SIG-M5 (cell line): Measurements from ENCODE around the gene ROR2.
"Not testable (repeated sequence)": the region's sequence is repeated elsewhere in the genome, so short reads cannot be mapped to it uniquely, and the experiment has no call there.

ENCODE experiments used
- DNase-seq: peaks from one replicate; lab custom pipeline; 2025; lab: John Stamatoyannopoulos, UW

The ROR2 gene

DNA sequence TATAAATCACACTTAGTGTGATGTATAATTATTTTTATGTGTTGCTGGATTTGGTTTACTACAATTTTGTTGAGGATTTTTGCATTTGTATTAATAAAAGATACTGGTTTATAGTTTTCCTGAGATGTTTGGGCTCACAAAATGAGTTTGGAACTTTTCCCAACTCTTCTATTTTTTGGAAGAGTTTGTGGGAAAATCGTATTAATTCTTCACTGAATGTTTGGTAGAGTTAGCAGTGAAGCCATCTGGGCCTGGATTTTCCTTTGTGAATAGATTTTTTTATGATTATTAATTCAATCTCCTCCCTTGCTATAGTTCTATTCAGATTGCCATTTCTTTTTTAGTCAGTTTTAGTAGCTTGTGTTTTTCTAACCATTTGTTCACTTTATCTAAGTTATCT, 324.7 kb downstream of the ROR2 start:
- no peak for DNase-seq

DNA sequence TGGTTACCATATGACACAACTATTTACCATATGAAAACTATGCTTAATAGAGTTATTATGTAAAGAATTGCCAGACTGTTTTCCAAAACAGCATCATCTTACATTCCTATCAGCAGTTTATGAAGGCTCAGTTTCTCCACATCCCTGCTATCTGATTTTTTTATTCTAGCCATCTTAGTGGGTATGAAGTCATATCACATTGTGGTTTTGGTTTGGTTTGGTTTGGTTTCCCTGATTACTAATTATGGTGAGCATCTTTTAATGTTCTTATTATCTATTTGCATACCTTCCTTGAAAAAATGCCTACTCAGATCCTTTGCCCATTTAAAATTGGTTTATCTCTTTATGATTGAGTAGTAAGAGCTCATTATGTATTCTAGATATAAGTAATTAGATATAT, 327.0 kb downstream of the ROR2 start:
- DNase-seq = no peak

DNA sequence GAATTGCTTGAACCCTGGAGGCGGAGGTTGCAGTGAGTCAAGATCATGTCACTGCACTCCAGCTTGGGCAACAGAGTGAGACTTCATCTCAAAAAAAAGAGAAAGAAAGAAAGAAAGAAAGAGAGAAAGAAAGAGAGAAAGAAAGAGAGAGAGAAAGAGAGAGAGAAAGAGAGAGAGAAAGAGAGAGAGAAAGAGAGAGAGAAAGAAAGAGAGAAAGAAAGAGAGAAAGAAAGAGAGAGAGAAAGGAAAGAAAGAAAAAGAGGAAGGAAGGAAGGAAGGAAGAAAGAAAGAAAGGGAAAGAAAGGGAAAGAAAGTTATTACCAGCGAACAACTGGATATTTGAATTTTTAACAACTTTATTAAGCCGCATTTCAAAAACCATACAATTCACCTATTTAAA, 327.9 kb downstream of the ROR2 start:
- not testable (repeated sequence) for DNase-seq

DNA sequence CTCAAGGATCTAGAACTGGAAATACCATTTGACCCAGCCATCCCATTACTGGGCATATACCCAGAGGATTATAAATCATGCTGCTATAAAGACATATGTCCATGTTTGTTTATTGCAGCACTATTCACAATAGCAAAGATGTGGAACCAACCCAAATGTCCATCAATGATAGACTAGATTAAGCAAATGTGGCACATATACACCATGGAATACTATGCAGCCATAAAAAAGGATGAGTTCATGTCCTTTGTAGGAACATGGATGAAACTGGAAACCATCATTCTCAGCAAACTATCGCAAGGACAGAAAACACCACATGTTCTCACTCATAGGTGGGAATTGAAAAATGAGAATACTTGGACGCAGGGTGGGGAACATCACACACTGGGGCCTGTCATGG, 336.0 kb downstream of the ROR2 start:
- DNase-seq = not testable (repeated sequence)

- no peak for DNase-seq
These were observed 338.4 kb downstream of the ROR2 start for GRCh38 chr9:91611582-91611981.

DNA sequence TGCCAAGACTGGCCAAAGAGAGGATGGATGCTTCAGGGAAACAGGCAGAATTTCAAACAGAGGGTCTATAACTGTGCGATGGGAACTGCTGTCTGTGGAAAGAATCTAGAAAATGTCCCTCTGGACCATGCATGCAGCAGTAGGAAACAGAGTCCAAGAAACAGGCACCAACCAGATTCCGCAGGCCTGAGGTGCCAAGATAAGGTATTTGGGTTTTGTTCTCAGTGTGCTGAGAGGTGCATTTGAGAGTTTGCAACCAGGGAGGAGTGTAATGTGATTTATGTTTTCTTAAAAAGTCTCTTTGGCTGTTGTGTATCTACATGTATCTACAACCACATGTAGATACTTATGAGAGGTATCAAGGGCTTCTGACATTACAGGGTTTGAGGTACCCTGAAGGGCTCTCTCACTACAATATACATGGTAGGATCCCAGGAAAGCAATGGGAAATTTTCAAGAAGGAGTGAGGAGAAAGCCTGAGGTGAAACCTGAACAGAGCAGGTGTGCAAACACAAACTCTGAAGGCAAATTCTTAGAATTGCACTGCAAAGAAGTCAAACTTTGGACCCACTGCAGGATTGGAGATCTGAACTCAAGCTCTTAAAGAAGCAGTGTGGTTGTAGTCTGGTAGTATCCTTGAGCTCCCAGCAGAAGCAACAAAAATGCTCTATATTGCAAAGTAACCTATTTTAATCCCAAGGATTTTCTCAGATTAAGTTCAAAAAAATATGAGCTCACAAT, 343.6 kb downstream of the ROR2 start:
- no peak for DNase-seq

DNA sequence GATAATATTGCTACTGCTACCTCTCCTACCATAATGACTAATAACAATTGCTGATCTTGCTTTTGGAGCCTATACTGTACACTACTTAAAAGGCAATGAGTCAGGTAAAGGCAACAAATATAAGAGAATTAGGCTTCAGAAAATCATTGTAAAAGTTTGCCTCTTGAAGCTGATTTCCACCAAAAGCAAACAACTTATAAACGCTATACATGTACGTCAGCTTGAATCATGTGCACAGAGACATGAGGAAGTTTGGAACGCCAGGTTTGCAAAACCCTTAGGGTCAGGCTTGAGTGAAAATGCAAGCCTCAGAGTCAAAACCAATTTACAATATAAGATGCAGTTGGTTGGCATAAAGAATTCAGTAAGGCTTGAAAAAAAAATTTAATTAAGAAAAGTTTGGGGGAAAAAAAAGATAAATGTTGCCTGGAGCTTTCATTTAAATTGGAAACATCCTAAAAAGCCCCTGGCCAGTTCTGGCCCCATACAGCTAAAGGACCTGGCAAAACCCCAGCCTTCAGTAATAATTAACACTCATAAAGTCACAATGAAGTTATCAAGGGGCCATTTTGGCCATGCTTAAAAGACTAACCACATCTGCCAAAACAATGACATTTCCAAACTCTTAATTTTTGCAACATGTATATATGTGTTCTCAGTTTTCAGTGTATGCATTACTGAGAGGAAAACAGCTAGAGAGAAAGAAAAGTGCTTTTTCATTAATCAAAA, 345.4 kb downstream of the ROR2 start:
- no peak for DNase-seq

GRCh38 chr9:91603932-91604331, 346.1 kb downstream of the ROR2 start:
- no peak for DNase-seq

DNA sequence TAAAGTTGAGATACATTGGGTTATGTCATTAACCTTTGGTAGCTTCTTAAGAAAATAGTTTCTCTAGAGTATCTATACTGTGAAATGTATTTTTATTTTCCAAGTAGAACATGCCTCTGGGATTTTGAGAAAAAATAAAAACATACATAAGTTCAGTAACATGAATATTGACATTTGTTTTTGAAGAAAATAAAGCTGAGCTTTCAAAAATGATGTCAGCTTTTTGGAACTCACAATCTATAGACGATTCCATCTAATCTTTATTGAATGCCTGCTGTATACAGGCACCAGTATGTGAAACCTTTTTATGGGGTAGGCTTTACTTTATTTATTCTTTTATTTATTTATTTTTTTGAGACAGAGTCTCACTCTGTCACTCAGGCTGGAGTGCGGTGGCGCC, 350.5 kb downstream of the ROR2 start:
- DNase-seq = no peak

DNA sequence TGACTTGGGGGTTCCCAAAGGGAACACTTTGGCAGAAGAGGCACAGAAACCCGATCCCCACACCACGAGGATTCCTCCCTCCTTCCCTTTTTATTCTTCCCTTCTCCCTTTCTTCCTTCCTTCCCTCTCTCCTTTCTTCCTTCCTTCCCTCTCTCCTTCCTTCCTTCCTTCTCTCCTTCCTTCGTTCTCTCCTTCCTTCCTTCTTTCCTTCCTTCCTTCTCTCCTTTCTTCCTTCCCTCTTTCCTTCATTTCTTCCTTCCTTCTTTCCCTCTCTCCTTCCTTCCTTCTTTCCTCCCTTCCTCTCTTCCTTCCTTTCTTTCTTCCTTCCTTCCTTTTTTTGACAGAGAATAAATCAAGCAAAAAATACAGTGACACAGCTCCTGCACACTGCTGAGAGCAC, 358.4 kb downstream of the ROR2 start:
- no peak for DNase-seq

GRCh38 chr9:91589101-91589553, 360.9 kb downstream of the ROR2 start:
- no peak for DNase-seq

DNA sequence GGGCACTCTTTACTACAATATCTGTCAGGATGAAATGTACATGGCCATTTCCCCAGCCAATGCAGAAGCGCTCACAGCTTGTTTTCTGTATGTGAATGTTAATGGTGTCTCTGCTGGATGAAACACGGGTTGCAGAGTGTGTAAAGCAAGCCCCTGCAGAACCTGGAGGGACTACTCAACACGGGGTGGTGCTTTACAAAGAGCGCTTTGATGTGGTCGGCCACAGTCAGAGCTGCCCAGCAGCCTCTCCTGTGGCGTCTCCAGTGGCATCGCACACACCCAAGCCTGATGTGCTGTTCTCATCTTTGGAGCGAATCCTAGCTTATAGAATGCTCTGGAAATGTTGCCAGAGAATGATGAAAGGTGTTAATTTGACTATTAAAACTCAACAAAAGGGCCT, 363.7 kb downstream of the ROR2 start:
- no peak for DNase-seq

- no peak for DNase-seq
These were observed 366.1 kb downstream of the ROR2 start for GRCh38 chr9:91583966-91584365.

GRCh38 chr9:91583161-91583875, 366.7 kb downstream of the ROR2 start:
- no peak for DNase-seq

DNA sequence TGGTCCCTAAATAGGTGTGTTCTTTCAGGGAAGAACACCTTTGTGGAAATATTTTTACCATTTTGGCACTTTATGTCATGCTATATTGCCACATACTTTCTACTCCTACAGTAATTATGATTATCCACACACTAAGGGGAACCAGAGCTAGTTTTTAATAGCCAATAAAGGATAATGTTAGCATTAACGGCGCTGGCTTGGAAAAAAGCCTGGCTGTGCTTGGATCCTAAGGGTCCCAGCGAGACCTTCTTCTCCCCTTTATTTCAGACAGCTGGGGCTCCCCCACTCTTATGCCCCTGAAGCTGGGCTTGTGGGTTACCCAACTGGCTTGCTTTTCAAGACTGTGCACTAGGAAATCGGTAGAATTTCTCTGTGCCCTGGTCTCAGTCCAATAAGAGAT, 367.8 kb downstream of the ROR2 start:
- no peak for DNase-seq

- no peak for DNase-seq
These were observed 369.9 kb downstream of the ROR2 start for GRCh38 chr9:91580136-91580535.

DNA sequence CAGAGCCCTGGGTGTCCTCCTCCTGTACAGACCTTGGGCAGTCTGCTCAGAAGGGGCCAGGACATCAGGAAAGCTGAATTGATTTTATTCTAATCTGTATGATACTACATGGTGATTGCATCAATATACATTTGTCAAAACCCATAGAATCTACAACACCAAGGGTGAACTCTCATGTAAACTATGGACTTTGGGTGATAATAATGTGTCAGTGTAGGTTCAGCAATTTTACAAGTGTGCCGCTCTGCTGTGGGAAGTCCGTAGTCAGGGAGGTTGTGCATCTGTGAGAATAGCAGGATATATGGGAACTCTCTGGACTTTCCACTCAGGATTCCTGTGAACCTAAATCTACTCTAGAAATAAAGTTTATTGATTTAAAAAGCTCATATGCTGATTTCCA, 371.1 kb downstream of the ROR2 start:
- no peak for DNase-seq

GRCh38 chr9:91577633-91578061, 372.4 kb downstream of the ROR2 start:
- no peak for DNase-seq

DNA sequence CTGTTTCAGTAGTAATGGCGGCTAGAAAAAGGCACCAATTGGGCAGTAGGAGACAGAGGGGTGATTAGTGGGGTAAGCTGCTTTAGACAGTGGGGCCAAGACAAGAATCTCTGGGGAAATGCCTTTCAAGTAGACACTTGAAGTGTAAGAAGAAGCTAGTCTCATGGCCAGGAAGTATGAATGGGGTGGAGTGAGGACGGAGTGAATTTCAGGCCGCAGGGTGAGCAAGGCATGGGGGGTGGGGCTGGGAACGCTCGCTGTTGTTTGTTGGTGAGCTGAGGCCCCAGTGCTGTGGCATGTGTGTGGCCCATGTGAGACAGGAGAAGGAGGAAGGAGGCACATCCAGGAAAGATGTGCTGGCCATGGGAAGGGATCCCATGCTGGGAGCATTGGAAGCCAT, 377.2 kb downstream of the ROR2 start:
- DNase-seq = no peak

DNA sequence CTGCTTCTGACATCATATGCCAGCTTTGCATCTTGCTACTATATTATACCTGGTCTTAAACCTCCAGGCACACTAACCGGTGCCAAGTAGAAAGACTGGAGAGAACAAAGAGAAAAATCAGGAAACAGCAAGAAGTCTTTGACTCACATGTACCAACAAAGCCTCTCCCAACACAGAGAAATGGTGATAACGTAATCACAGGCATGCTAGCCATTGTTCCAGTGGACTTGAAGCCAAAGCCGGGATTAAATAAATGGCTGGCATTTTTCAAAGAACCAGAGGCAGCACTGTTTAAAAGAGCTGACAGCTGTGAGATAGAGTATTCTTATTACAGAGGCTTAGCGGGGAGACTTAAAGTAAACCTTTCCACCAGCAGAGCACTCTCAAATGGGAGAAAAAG, 378.0 kb downstream of the ROR2 start:
- no peak for DNase-seq

DNA sequence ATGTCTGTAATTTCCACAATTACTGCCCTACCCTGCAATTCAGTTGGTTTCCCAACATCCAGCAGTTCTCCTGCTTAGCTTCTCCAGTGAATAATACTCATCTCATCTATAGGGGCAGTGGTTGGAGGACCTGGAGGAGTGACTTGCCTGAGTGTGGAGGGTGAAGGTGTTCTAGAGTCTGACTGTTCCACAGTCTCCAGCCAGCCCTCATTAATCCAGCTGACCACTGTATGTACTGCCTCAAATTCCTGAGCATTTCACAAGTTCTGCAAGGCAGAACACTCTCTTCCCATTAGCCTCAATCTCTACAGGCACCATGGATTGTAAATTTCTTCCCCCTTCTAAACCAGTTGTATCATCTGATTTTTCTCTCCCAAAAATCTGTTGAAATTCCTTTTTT, 379.0 kb downstream of the ROR2 start:
- no peak for DNase-seq

GRCh38 chr9:91567642-91568274, 382.3 kb downstream of the ROR2 start:
- no peak for DNase-seq
